HepG2 (cell line): Measurements from ENCODE around the gene ORMDL3.

Experiments used
- MTA3 ChIP-seq: sonication (generic); formaldehyde crosslinking; IDR thresholded peaks from 2 replicates; pipeline ENCODE4 v1.4.0; 2020; ENCODE audit warnings: missing genetic modification reagents
- NONO ChIP-seq, 2 experiments: fragments of 450-650 bp in 1 of 2; sonication (generic) in 1 of 2; formaldehyde crosslinking in 1 of 2; IDR thresholded peaks in 1 of 2; conservative IDR thresholded peaks in 1 of 2; 2 replicates each; pipeline versions ENCODE4 v1.6.1 to v1.8.0; 2017 to 2022; ENCODE audit warnings: mild to moderate bottlenecking in 1 of 2, missing genetic modification reagents in 1 of 2, moderate library complexity in 1 of 2
- PHF21A ChIP-seq: sonication (generic); formaldehyde crosslinking; IDR thresholded peaks from 2 replicates; pipeline ENCODE4 v1.5.0; 2020; ENCODE audit warnings: mild to moderate bottlenecking, missing genetic modification reagents
- U2AF1 ChIP-seq: fragments of 200-400 bp; formaldehyde crosslinking; optimal IDR thresholded peaks from 2 replicates; pipeline ENCODE3; 2017; ENCODE audit warnings: mild to moderate bottlenecking, low read depth, low read length
- ZNF577 ChIP-seq: sonication (generic); formaldehyde crosslinking; IDR thresholded peaks from 2 replicates; pipeline ENCODE4 v1.4.0; 2020; ENCODE audit warnings: mild to moderate bottlenecking, low read depth, missing genetic modification reagents, borderline replicate concordance

GRCh38 chr17:39953471-39953888, 26.1 kb upstream of the ORMDL3 start:
- TF ChIP-seq PHF21A (CRISPR knock-in tag) (no peak), MTA3 (CRISPR knock-in tag) (no peak), NONO (IDR thresholded peaks at IDR 0.05) (no peak), NONO (CRISPR knock-in tag; conservative IDR thresholded peaks at IDR 0.05) (no peak), ZNF577 (CRISPR knock-in tag) (no peak), U2AF1 (no peak)
